Endothelial cell of hepatic sinusoid (primary cell): ENCODE measurements around the gene USP36.

Experiments
- in situ Hi-C: cut with HindIII; loops from 2 replicates; pipeline ENCODE4 v1.10.0; 2017; ENCODE audit warnings: low sequenced_read_pairs

The USP36 gene

DNA sequence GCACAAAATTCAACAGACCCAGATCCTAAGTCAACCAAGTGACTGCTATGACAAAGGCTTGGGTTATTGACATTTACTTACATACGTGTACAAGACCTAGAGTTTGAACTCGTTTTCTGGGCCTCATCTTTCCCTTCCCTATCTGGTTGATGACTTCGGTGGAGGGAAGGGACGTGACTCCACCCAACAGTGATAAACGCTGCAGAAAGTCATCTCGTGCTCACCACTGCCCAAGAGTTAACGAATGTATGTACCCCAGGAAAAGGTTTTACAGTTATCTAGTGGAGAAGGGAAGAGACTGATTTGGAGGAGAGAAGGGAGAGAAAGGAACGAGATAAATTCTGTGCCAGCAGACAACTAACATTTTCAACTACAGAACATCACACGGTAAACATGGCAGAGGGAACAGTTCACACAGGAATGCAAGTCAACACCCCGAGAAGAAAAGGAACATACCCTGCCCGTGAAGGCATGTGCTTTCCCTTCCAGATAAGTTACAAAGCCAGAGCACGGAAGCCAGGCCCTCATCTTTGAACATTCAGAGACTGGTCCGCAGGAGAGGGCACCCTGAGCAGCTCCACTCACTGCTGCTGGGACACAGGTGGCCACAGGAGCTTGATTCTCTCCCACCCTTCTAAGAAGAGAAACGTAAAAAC lies 44.6 kb downstream of the USP36 start:
- in situ Hi-C loops: loop anchor here (5.0 kb wide), 1 partner anchor 41 kb away; no protein-coding TSS in a partner anchor

DNA sequence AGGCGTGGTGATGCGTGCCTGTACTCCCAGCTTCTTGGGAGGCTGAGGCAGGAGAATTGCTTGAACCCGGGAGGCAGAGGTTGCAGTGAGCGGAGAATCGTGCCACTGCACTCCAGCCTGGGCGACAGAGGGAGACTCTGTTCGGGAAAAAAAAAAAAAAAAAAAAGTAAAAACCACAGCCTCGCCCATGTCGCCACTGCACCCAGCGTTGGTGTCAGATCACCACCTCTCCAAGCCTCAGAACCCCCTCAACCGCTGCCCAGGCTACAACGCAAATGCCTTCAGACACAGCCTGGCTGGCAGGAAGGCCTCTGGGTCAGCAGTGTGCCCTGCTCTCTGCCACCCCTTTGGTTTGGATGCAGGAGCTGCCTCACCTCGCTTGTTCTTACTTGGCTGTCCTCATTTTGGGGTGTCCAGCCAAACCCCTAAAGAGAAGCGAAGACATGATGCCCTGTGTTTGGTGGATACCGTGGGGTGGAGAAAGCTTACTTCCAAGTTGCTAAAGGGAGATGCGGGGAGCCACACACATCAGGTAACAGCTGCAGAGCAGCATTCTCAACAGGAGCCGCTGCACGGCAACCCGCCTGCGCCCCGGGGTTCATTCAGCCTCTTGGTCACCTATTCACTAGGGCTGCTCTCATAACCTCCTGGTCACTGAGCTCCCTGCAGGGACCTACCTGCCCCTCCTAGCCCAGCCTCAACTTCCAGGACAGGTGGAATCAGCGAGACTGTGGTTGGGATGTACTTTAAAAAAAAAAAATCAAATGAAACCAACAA lies 45.6 kb downstream of the USP36 start:
- in situ Hi-C loops: loop anchor here (5.0 kb wide), 1 partner anchor 42 kb away; no protein-coding TSS in a partner anchor

DNA sequence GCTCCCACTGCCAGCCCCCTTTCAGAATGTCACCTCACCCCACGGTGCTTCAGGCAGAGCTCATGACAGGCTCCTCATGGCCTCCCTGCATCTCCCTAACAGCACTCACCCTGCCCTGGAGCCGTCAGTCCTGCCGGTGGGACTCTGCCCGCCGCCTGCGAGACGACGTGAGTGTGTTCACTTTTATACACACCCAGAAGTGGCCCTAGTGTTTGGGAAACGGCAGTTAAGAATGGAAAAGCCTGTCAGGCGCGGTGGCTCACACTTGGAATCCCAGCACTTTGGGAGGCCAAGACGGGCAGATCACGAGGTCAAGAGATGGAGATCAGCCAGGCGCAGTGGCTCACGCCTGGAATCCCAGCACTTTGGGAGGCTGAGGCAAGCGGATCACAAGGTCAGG lies 46.2 kb downstream of the USP36 start:
- in situ Hi-C loops: no loop called here

DNA sequence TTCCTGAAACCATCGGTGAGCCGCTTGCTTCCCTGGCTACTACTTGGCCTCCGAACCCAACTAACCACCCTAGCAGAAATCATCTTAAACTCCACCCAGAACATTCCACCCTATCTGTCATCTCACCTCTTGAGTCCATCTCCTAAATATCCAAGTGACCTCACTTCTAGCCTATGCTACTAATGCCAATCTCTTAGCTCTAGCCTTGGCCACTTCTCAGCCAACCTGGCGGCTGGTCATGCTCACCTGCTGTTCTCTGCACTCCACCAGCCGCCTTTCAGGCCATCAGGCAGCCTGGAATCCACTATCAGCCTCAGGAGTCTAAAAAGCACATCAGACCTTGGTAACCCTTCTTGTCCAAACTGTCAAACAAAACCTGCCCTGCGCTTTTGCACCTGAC lies 46.6 kb downstream of the USP36 start:
- in situ Hi-C loops: no loop called here

DNA sequence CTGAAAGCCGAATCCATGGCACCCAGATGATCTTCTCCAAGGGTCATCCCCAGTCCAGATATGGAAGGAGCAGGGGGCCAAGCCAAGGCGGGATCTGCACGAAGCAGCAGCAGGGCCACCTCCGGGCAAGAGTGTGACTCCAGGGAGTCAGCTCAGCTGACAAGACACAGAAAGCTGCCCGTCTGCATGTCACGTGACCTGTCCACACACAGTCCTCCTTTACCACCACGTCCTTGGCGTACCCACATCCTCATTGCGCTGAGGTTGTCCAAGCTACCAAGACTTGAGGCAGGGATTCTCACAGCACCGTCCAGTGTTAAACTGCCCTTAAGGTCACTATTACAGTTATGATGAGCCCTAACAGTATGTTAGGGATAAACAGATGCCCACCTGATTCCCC lies 47.2 kb downstream of the USP36 start:
- in situ Hi-C loops: no loop called here

DNA sequence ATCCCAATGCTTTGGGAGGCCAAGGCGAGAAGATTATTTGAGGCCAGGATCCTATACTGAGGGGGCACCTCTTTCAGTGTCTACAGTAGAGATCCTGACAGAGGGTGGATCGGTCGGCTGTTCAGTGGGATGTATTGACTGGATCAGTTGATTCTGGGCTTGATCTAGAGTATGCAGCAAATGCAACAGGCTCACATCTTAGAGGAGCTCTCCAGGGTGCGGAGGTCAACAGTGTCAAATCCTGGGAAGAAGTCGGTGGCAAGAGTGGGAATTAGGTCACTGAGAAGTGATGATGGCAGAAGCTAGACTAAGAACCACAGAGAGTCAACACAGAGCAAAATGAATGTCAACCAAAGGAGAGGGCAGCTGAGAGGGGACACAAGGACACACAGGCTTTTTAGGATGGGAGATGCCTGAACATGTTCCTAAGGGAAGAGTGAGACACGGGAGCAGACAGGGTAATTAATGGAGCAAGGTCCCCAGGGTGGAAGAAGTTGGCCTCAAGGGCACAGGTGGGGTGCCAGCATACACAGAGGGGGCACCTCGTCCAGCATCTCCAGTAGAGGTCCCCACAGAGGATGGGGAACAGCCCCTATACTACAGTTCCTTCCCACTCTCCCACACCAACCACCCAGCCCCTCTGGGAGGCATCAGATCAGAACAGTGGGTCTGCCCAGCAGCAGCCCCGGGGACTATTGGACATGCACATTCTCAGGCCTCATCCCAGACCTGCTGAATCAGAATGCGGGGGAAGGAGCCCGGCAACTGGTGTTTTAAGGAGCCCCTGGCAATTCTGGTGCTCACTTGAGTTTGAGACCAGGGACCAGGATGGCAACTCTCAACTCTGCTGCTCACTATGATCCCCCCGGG lies 48.5 kb downstream of the USP36 start:
- in situ Hi-C loops: no loop called here

DNA sequence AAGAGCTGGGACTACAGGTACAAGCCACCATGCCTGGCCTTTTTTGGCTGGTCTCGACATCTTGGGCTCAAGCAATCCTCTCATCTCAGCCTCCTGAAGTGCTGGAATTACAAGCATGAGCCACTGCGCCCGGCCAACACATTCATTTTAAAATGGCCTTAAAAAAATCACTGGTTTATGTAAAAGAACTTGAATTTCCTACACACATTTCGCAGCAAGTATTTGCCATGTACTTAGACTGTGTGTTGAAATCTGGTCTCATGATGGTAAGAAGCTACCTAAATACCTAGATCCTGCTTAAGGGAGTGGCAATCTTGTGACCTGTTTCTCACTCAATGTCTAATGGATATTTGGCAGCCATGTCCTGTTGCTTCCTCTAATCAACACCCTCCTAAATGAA lies 50.1 kb downstream of the USP36 start:
- in situ Hi-C loops: no loop called here

DNA sequence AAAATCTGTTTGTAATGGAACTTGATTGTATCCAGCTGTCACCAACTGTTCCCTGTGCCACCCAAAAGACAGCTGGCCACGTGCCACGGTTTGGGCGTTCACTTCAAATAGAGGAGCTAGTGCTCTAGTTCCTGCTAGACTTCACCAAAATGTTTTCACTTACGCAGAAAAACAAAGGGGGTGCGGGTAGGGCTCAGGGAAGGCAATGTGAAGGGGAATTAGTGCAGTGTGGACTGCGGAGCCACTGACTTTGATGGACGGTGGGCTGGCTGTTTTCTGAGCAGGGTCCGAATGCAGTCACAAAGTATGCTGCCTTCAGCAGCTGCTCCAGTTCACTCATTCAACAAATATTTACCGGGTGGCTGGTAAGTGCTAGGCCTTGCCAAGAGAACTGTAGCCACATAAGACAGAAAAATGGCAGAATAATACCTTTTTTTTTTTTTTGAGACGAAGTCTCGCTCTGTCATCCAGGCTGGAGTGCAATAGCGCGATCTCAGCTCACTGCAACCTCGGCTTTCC lies 50.9 kb downstream of the USP36 start:
- in situ Hi-C loops: no loop called here

DNA sequence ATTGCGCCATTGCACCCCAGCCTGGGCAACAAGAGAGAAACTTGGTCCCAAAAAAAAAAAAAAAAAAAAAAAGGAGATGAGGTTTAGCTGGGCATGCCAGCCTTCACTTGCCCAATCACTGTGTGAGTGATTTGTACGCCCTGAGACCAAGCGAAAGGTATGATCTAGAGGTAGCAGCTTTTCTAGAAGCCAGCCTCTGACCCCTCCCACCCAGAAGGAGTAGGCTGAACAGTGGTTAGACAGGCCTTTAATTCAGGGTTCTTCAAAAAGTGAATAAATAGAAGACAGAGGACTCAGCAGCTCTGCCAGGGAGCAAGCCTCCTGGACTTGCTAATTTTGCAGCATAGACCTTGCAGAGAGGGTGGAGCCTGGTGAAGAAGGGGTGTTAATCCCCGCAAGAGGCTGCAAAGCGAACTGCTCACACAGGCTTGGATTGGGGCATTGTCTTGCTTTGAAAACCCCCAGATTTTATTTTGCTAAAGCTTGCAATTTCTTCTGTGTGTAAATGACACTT lies 51.4 kb downstream of the USP36 start:
- in situ Hi-C loops: no loop called here

DNA sequence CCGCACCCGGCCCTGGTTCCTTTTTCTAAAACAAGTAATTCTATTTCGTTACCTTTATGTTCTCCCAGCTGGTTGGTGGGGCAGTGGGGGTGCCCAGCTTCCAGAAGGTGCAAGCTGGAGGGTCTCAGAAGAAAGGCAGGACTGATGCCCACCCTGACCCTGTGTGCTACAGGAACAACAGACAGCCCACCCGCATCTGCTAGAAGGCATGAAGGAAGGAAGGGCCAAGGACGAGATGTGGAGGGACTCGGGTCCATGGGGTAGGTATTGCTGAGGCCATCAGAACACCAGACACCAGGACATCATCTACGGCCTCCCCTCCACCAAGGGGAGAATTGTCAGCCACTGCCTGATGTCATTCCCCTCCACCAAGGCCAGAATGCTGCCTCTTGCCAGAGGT lies 52.2 kb downstream of the USP36 start:
- in situ Hi-C loops: no loop called here

DNA sequence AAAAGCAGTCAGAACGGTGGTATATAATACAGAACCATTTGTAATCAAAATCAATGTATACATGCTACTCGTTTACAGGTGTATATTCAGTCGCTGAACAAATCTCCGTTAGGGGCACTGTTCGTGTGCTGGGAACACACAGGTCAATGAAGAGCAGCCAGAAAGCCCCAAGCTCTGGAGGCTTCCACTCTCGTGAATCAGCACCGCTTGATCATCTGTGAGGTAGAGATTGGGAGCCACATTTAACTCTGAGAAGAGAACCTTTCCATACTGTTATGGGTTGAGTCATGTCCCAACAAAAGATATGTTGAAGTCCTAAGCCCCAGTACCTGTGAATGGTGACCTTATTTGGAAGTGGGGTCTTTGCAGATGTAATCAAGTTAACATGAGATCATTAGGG lies 53.2 kb downstream of the USP36 start:
- in situ Hi-C loops: no loop called here

DNA sequence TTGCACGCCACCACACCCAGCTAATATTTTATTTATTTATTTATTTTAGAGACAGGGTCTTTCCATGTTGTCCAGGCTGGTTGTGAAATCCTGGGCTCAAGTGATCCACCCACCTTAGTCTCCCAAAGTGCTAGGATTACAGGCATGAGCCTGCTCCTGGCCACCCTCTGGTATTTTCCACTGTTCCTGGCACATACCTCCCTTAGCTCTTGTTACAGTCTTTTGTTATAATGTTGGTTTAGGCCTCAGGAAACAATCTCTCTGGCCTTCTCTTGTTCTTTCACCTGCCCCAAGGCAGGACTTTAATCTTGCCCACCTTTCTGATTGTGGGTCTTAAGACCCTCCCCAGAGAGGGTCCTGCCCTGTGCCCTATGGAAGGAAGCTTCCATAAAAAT lies 55.0 kb downstream of the USP36 start:
- in situ Hi-C loops: no loop called here

DNA sequence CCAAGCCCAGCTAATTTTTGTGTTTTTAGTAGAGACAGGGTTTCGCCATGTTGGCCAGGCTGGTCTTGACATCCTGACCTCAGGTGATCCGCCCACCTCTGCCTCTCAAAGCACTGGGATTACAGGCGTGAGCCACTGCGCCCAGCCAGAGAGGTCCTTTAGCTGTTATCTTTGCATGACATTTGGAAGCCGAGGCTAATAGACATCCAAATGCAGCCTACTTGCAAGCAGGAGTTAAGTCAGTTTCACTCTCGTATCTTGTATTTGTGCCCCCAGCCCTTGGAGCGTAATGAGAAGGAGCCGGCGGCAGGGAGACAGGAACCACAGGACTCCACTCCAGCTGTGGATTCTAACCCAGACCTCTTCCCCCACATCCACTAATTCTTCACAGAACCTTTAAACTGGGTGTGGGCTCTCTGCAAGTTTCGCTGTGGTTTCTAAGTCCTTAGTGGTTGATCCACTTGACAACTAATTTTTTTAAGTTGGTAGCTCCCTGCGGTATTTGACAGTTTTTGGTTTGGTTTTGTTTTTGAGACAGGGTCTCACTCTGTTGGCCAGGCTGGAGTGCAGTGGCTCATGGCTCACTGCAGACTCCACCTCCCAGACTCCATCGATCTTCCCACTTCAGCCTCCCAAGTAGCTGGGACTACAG lies 55.5 kb downstream of the USP36 start:
- in situ Hi-C loops: no loop called here

DNA sequence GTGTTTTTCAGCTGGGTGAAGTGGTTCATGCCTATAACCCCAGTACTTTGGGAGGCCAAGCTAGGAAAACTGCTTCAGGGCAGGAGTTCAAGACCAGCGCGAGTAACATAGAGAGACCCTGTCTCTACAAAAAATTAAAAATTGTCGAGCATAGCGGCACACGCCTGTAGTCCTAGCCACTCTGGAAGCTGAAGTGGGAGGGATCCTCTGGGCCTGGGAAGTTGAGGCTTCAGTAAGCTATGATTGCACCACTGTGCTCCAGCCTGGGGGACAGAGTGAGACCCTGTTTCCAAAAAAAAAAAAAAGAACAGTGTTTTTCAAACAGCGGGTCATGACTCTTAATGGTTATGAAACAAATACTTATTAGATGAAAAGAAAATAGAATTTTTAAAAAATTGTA lies 56.3 kb downstream of the USP36 start:
- in situ Hi-C loops: no loop called here

DNA sequence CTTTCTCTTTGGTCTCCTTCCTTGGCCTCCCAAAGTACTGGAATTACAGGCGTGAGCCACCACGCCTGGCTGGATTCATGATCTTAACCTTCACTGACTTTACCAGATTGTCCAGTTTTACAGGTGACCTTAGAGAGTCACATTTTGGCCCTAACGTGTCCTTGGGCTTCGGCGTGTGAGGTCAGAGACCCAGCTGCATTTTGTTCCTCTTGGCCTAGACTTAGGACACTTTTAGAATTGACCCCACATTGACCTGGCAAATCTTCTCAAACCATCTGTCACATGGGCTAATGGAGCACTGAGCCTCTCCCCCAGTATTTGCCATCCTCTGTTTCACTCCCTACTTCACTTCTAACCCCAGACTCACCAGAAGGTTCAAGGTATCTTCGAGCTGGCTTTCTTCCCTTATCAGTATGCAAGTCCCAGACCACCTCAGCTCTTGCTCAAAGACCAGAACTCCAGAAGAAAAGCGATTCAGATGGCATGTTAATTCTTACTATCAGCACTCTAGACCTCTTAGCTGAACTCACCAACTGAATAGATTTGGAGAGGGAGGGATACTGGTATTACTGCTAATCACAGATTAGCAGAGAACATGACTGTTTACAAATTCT lies 56.8 kb downstream of the USP36 start:
- in situ Hi-C loops: no loop called here

DNA sequence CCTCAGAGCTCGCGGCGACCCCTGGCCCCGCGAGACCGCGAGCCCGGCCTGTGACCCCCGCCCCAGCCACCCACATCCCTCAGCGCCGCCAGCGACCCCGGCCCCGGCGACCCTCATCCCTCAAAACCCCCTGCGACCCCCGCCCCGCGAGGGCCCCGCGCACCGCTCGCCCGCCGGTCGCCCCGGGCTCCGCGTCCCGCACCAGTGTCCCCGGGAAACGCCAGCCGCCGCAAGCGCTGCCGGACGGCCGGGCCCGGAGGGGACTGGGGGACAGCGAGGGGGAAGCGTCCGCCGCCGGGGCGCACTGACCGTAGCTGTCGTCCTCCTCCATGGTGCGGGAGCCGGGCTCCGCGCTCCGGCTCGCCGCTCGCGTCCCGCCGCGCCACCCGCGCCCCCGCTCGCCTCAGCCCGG lies 58.7 kb downstream of the USP36 start, which contains the start of gene CYTH1:
Gene CYTH1 (minus strand): TSS at position 381 of the 412 bp plus-strand sequence. CDS start 50 bp downstream, at position 331.
- in situ Hi-C loops: no loop called here

DNA sequence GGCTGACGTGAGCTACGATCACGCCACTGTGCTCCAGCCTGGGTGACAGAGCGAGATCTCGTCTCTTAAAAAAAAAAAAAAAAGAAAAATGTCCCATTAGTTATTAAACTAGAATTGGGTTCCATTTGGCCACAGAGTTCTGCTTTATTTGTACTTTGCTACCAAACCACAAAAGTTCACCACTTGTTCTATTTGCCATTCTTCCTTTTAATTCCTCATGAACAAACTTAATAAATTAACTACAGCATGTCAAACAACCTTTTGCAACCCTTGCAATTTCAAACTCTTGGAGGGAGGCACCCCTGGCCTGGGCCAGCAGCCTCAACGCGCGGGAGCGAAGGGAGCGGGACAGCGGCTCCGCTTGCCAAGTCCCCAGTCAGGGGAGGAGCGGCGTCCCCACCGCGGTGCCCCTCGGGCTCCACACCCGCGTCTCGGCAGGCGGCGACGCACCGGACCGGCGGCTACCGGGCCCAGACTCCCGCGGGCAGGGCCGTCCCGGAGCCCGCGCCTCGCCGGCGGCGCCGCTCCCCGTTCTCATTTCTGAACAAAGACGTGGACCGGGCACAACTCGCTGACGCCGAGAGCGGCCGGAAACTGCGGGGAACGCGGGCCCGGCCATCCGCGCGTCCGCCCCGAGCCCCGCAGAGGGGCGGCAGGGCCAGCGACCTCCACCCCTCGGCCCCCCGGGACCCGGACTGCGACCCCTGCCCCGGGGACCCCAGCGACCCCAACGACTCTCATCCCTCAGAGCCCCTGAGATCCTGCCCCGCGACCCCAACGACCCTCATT lies 59.3 kb downstream of the USP36 start:
- in situ Hi-C loops: no loop called here

DNA sequence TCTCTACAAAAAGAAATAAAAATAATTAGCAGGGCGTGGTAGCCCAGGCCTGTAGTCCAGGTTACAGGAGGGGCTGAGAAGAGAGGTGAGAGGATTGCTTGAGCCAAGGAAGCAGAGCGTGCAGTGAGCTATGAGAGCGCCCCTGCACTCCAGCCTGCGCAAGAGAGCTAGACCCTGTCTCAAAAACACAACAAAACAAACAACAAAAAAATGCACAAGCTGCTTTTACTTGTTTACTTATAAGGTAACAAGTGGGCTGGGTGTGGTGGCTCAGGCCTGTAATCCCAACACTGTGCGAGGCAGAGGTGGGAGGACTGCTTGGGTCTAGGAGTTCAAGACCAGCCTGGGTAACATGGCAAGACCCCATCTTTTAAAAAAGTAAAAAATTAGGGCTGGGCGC lies 60.3 kb downstream of the USP36 start:
- in situ Hi-C loops: no loop called here

DNA sequence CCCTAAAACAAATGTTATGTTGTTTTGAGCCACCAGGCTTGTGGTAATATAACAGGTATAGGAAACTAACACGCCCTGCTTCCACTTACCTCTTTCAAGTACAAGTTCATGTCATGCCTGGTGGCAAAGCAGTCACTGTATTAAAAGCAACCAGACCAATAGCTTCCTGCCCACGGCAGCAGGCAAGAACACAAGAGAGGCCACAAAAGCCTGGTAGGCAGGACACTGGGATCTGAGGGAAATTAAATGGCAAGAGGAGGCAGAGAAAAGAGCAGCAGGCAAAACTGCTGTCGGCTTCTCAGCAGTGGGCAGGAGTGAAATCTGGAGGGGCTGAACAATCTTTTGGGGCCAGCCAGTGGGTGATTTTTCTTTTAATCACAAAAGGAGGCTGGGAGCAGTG lies 60.8 kb downstream of the USP36 start:
- in situ Hi-C loops: no loop called here
